GM12878 (cell line): ENCODE measurements around the gene PLSCR1. TPM values are rescaled to one million over a fixed set of nuclear protein-coding genes. Genes with fewer than 3 reads are reported as not detected.
A peak's percentile ranks its signal among the peaks of the same experiment; 100 is the strongest.

ENCODE experiments used
- ATAC-seq: fragments of 200-7000 bp; cut with Tn5 transposase; 3 replicates; pipeline ENCODE4 v1.9.1; 2020; ENCODE audit warnings: mild to moderate bottlenecking, moderate library complexity
- BruUV-seq: library from RNA; stranded (reverse); fragments of 400-500 nt; replicated peaks from 2 replicates; lab custom pipeline; 2021; lab: Mats Ljungman, UMichigan
- CTCF ChIA-PET: fragments of 300-600 bp; sonication (Branson Sonifier 250); formaldehyde crosslinking; extraction: SDS; loops from one replicate; lab custom pipeline; 2021; ENCODE audit warnings: inconsistent platforms; lab: Yijun Ruan, JAX
- POLR2A ChIA-PET: fragments of 350-600 bp; formaldehyde crosslinking; extraction: SDS; loops from one replicate; lab custom pipeline; 2021; ENCODE audit warnings: inconsistent platforms; lab: Charles Lee
- RAD21 ChIA-PET: fragments of 300-600 bp; sonication (Branson Sonifier 250); formaldehyde crosslinking; loops from one replicate; lab custom pipeline; 2023; ENCODE audit warnings: antibody characterized with exemption; ENCODE audit not compliant: unreplicated experiment; lab: Charles Lee
- SMC1A ChIA-PET: fragments of 300-600 bp; sonication (Branson Sonifier 250); formaldehyde crosslinking; loops from one replicate; lab custom pipeline; 2023; ENCODE audit not compliant: unreplicated experiment, uncharacterized antibody; lab: Charles Lee
- DNase-seq: peaks from one replicate; pipeline ENCODE4 v3.0.0-alpha.2; 2011; ENCODE audit warnings: low read depth, low spot score
- FAIRE-seq: peaks from 3 replicates; lab custom pipeline; 2011; peaks lifted over from hg19 to GRCh38; lab: Jason Lieb, UNC
- H2AFZ ChIP-seq: 2 replicates; pipeline ENCODE4 v1.6.0; 2011; ENCODE audit warnings: low read depth, low read length, control low read depth; ENCODE audit not compliant: control insufficient read depth
- H3K27ac ChIP-seq: 2 replicates; pipeline ENCODE4 v1.5.1; 2011; ENCODE audit warnings: control low read depth; ENCODE audit not compliant: control insufficient read depth, insufficient read depth
- H3K27me3 ChIP-seq, 2 experiments: replicated peaks in 1 of 2; 2 replicates each; pipeline versions ENCODE4 v1.6.0 to v1.6.1; 2011; ENCODE audit warnings: low read length in 1 of 2; ENCODE audit not compliant: control insufficient read depth in 2 of 2, insufficient read depth in 2 of 2
- H3K36me3 ChIP-seq, 2 experiments: 2 replicates each; pipeline ENCODE4 v1.5.1; 2011; ENCODE audit warnings: low read length in 1 of 2; ENCODE audit not compliant: control insufficient read depth in 2 of 2, insufficient read depth in 2 of 2
- H3K4me1 ChIP-seq: 2 replicates; pipeline ENCODE4 v1.6.1; 2011; ENCODE audit warnings: mild to moderate bottlenecking, low read length, moderate library complexity, mixed read lengths; ENCODE audit not compliant: control insufficient read depth, insufficient read depth
- H3K4me2 ChIP-seq: 2 replicates; pipeline ENCODE4 v1.6.0; 2011; ENCODE audit warnings: control low read depth; ENCODE audit not compliant: control insufficient read depth, insufficient read depth
- H3K4me3 ChIP-seq: fragments of 200-600 bp; sonication (generic); 2 replicates; pipeline ENCODE4 v1.5.1; 2016
- H3K79me2 ChIP-seq: 2 replicates; pipeline ENCODE4 v1.6.0; 2011; ENCODE audit warnings: low read length; ENCODE audit not compliant: control insufficient read depth, insufficient read depth
- H3K9ac ChIP-seq: 2 replicates; pipeline ENCODE4 v1.8.0; 2011; ENCODE audit warnings: low read length, control low read depth, mixed read lengths; ENCODE audit not compliant: control insufficient read depth, insufficient read depth
- H3K9me3 ChIP-seq: replicated peaks from 3 replicates; pipeline ENCODE4 v1.5.1; 2011; ENCODE audit warnings: mild to moderate bottlenecking, low read length; ENCODE audit not compliant: control insufficient read depth, insufficient read depth
- H4K20me1 ChIP-seq: 2 replicates; pipeline ENCODE4 v1.6.0; 2011; ENCODE audit not compliant: control insufficient read depth, insufficient read depth
- CEBPB ChIP-seq, 2 experiments: fragments of 150-350 bp in 1 of 2; IDR thresholded peaks; 2 replicates each; pipeline ENCODE4 v1.6.1; 2012 to 2014; ENCODE audit warnings: low read depth in 2 of 2, low read length in 2 of 2, borderline replicate concordance in 1 of 2, inconsistent platforms in 1 of 2
- CREB1 ChIP-seq: IDR thresholded peaks from 2 replicates; pipeline ENCODE4 v1.6.1; 2012; ENCODE audit warnings: low read depth, mild to moderate bottlenecking, inconsistent platforms
- DPF2 ChIP-seq: fragments of 450-650 bp; IDR thresholded peaks from 2 replicates; pipeline ENCODE4 v1.6.1; 2017; ENCODE audit warnings: mild to moderate bottlenecking
- EP300 ChIP-seq, 2 experiments: fragments of 150-350 bp in 1 of 2; IDR thresholded peaks; 2 replicates each; pipeline ENCODE4 v1.6.1; 2011 to 2012; ENCODE audit warnings: low read depth in 2 of 2, low read length in 2 of 2, borderline replicate concordance in 1 of 2, improper control_type of control experiment in 1 of 2, inconsistent platforms in 1 of 2; ENCODE audit not compliant: control insufficient read depth in 1 of 2
- IRF4 ChIP-seq: IDR thresholded peaks from 2 replicates; pipeline ENCODE4 v1.6.1; 2011; ENCODE audit warnings: low read depth, low read length
- LARP7 ChIP-seq: fragments of 450-650 bp; IDR thresholded peaks from 2 replicates; pipeline ENCODE4 v1.6.1; 2017; ENCODE audit warnings: mild to moderate bottlenecking
- MYC ChIP-seq: IDR thresholded peaks from 2 replicates; pipeline ENCODE4 v1.6.1; 2011; ENCODE audit warnings: mild to moderate bottlenecking, low read length, moderate library complexity, inconsistent platforms; ENCODE audit not compliant: insufficient read depth, insufficient replicate concordance, insufficient read length, severe bottlenecking
- NFIC ChIP-seq: IDR thresholded peaks from 2 replicates; pipeline ENCODE4 v1.6.1; 2012; ENCODE audit warnings: low read depth, mild to moderate bottlenecking, inconsistent platforms, low read length, moderate library complexity
- PAX5 ChIP-seq: IDR thresholded peaks from 2 replicates; pipeline ENCODE4 v1.6.1; 2011; ENCODE audit warnings: low read depth, low read length, borderline replicate concordance
- PML ChIP-seq: IDR thresholded peaks from 2 replicates; pipeline ENCODE4 v1.6.1; 2012; ENCODE audit warnings: low read length, inconsistent platforms
- RAD21 ChIP-seq: IDR thresholded peaks from 2 replicates; pipeline ENCODE4 v1.6.1; 2011; ENCODE audit warnings: mild to moderate bottlenecking, low read depth, low read length, moderate library complexity; ENCODE audit not compliant: insufficient read depth
- SREBF2 ChIP-seq: IDR thresholded peaks from 2 replicates; pipeline ENCODE4 v1.6.1; 2012; ENCODE audit warnings: mild to moderate bottlenecking, low read length
- TCF12 ChIP-seq: IDR thresholded peaks from 2 replicates; pipeline ENCODE4 v1.6.1; 2011; ENCODE audit warnings: low read depth, mild to moderate bottlenecking, low read length
- TCF7 ChIP-seq: IDR thresholded peaks from 2 replicates; pipeline ENCODE4 v1.6.1; 2014; ENCODE audit warnings: antibody characterized with exemption, borderline replicate concordance
- ZNF217 ChIP-seq: fragments of 450-650 bp; IDR thresholded peaks from 2 replicates; pipeline ENCODE4 v1.6.1; 2017; ENCODE audit warnings: antibody characterized with exemption, mild to moderate bottlenecking
- WGBS: methylation state at CpG from one replicate; pipeline ENCODE4 v1.1.6; 2016; ENCODE audit warnings: low lambda C conversion rate; ENCODE audit not compliant: insufficient replicate concordance, insufficient coverage; ENCODE audit errors: missing lambda C conversion rate; 5-methylcytosine and 5-hydroxymethylcytosine counted together
- in situ Hi-C: fragments of 300-500 bp; cut with MboI; formaldehyde crosslinking; loops from 9 replicates; pipeline ENCODE4 v1.14.3; 2018; ENCODE audit warnings: mixed read lengths
- intact Hi-C: fragments of 100-400 bp; cut with micrococcal nuclease; formaldehyde crosslinking; loops from one replicate; pipeline ENCODE4 v1.14.2; 2022; ENCODE audit not compliant: unreplicated experiment
- polyA plus RNA-seq, 11 experiments: library from polyadenylated mRNA; depleted of rRNA in 4 of 11; unstranded in 6 of 11; stranded (reverse) in 5 of 11; fragments of >200 nt; fragmentation: Nextera tagmentation in 4 of 11; fragmentation: Illumina TruSeq in 1 of 11; extraction: Ambion mirVana in 4 of 11; extraction: Trizol in 1 of 11; gene quantifications; 1 replicate in 1 of 11; 2 replicates in 10 of 11; pipeline versions ENCODE4 v1.2.1 to v1.2.3, GENCODE V29; 2011 to 2016; ENCODE audit warnings: inconsistent platforms in 2 of 11, missing spikeins in 2 of 11, low read depth in 1 of 11
- total RNA-seq, 4 experiments: library from RNA; depleted of rRNA in 3 of 4; stranded (reverse); fragments of >200 nt in 3 of 4; fragmentation: Illumina TruSeq in 1 of 4; extraction: Trizol in 1 of 4; gene quantifications; 2 replicates each; pipeline versions ENCODE4 v1.2.1 to v1.2.3, GENCODE V29; 2013 to 2021
- TF ChIP-seq, protein P1 (sequence below): fragments of 450-650 bp; IDR thresholded peaks from 2 replicates; pipeline ENCODE4 v1.6.1; 2017; ENCODE audit warnings: antibody characterized with exemption, mild to moderate bottlenecking, moderate library complexity
- TF ChIP-seq, protein P2 (sequence below): fragments of 450-650 bp; IDR thresholded peaks from 2 replicates; pipeline ENCODE4 v1.6.1; 2017; ENCODE audit warnings: mild to moderate bottlenecking, low read depth, inconsistent platforms; ENCODE audit not compliant: poor library complexity, severe bottlenecking

PLSCR1 gene
- total and polyA plus RNA-seq, 10 of the 15 experiments (the other 5 are each of a cell fraction or from before 2014, with no cell fraction given) = 35.4 to 77.8 (median 41.1) TPM

DNA sequence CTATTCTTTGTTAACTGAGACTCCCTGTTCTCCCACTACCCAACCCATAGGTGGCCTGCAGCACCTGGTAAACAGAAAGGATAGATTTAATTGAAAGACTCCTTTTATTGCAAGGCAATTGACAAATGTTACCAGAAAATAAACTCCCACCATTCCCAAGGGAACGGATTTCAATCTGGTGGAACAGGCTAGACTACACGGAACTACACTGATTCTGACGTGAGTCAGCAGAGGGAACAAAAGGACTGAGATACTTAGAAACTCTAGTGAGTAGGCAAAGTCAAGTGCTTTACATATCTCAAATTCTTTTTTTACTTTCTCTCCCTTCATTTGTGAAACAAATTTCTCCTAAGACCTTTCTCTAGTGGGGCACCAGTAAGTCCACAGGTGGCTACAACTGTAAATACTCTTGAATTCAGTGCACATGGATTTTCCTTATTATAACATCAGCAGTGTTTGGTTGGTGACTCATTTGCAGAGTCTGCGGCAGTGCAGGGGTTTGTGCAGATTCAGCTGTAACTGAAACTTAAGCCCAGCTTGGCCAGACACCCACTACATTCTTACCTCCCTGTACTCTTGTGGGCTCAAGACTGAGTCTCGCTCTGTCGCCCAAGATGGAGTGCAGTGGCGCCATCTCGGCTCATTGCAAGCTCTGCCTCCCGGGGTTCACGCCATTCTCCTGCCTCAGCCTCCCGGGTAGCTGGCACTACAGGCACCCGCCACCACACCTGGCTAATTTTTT is 40.8 kb downstream of the PLSCR1 start:
- ATAC-seq = peak; percentile 98
- ChIA-PET CTCF (interaction anchor here (0.7 to 1.6 kb wide), 2 partner anchors 9 to 74 kb away, joined by 3 to 9 read pairs; no protein-coding TSS in a partner anchor), POLR2A (interaction anchor here (0.9 kb wide), 1 partner anchor 40 kb away, joined by 4 read pairs; no protein-coding TSS in a partner anchor), RAD21 (interaction anchor here (0.8 to 1.5 kb wide), 3 partner anchors 38 to 73 kb away, joined by 3 to 4 read pairs (median 3); no protein-coding TSS in a partner anchor), SMC1A (interaction anchor here (0.7 to 1.2 kb wide), 2 partner anchors 10 to 40 kb away, joined by 3 to 4 read pairs; no protein-coding TSS in a partner anchor)
- Histone ChIP-seq H3K79me2 (no peaks in the 10 kb centered on the region), H3K27ac (no peak overlapping the region), H3K36me3 (no peaks in the 10 kb centered on the region), H3K4me2 (peak overlapping the region; percentile 65), H2AFZ (peak overlapping the region; percentile 13), H3K9ac (no peak overlapping the region), H3K27me3 (no peaks in the 10 kb centered on the region; a peak in 1 of 4 replicates), H4K20me1 (no peaks in the 10 kb centered on the region), H3K4me3 (no peak overlapping the region), H3K9me3 (no peaks in the 10 kb centered on the region), H3K4me1 (peaks cover 6% of the 10 kb centered on the region; the same call in 1 of the 2 replicates)
- no TSS peak for BruUV-seq
- in situ Hi-C loops (no loop called here), intact Hi-C loops (loop anchor here (2.0 kb wide), 1 partner anchor 41 kb away; the partner anchor contains the start of gene PLSCR1)
- DNase-seq = peak; percentile 62
- 2% methylated on average over 12 of the region's 12 CpGs for WGBS
- peak; percentile 86 for FAIRE-seq
- TF ChIP-seq TCF12 (peak; percentile 73; the same call in 1 of the 2 replicates), CEBPB (IDR thresholded peaks at IDR 0.05; ENCODE audit: borderline replicate concordance in 1 of 2, low read depth in 2 of 2, low read length in 2 of 2) (peak in 1 of 2 experiments; percentile 80; a peak in 1 of 4 replicates), CREB1 (no peak), IRF4 (peak; percentile 86), DPF2 (peak; percentile 56; the same call in 1 of the 2 replicates), NFIC (peak; percentile 88), MYC (no peak), LARP7 (no peak), EP300 (IDR thresholded peaks at IDR 0.05; ENCODE audit: borderline replicate concordance in 1 of 2, control insufficient read depth in 1 of 2, low read depth in 2 of 2, low read length in 2 of 2) (peak; percentile 26 to 44; a peak in 2 of 4 replicates), PAX5 (peak; percentile 71), ZNF217 (0 out of 2 replicates have a peak, but pooled peaks have one; percentile 26), SREBF2 (no peak), TCF7 (no peak), RAD21 (0 out of 2 replicates have a peak, but pooled peaks have one; percentile 8), PML (no peak)
- TF ChIP-seq, protein P1, sequence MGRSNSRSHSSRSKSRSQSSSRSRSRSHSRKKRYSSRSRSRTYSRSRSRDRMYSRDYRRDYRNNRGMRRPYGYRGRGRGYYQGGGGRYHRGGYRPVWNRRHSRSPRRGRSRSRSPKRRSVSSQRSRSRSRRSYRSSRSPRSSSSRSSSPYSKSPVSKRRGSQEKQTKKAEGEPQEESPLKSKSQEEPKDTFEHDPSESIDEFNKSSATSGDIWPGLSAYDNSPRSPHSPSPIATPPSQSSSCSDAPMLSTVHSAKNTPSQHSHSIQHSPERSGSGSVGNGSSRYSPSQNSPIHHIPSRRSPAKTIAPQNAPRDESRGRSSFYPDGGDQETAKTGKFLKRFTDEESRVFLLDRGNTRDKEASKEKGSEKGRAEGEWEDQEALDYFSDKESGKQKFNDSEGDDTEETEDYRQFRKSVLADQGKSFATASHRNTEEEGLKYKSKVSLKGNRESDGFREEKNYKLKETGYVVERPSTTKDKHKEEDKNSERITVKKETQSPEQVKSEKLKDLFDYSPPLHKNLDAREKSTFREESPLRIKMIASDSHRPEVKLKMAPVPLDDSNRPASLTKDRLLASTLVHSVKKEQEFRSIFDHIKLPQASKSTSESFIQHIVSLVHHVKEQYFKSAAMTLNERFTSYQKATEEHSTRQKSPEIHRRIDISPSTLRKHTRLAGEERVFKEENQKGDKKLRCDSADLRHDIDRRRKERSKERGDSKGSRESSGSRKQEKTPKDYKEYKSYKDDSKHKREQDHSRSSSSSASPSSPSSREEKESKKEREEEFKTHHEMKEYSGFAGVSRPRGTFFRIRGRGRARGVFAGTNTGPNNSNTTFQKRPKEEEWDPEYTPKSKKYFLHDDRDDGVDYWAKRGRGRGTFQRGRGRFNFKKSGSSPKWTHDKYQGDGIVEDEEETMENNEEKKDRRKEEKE = no peak
- TF ChIP-seq, protein P2, sequence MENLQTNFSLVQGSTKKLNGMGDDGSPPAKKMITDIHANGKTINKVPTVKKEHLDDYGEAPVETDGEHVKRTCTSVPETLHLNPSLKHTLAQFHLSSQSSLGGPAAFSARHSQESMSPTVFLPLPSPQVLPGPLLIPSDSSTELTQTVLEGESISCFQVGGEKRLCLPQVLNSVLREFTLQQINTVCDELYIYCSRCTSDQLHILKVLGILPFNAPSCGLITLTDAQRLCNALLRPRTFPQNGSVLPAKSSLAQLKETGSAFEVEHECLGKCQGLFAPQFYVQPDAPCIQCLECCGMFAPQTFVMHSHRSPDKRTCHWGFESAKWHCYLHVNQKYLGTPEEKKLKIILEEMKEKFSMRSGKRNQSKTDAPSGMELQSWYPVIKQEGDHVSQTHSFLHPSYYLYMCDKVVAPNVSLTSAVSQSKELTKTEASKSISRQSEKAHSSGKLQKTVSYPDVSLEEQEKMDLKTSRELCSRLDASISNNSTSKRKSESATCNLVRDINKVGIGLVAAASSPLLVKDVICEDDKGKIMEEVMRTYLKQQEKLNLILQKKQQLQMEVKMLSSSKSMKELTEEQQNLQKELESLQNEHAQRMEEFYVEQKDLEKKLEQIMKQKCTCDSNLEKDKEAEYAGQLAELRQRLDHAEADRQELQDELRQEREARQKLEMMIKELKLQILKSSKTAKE = peak; percentile 99
